ENCODE results near the gene GSE1.

Gene GSE1

GRCh38 chr16:85607321-85607765, 5.8 kb upstream of the GSE1 start:
- no peak for DNase-seq

- DNase-seq: no peak
Measured at GRCh38 chr16:85607796-85608514, 5.2 kb upstream of the GSE1 start.

- no peak for DNase-seq
Measured at GRCh38 chr16:85608515-85608885, 4.6 kb upstream of the GSE1 start.

- no peak for DNase-seq
Measured at GRCh38 chr16:85608887-85609286, 4.2 kb upstream of the GSE1 start.

- DNase-seq: no peak
Measured at GRCh38 chr16:85609539-85609938, 3.6 kb upstream of the GSE1 start.

GRCh38 chr16:85610059-85610445, 3.1 kb upstream of the GSE1 start:
- DNase-seq: no peak

GRCh38 chr16:85610446-85611193, 2.5 kb upstream of the GSE1 start:
- peak; percentile 86 for DNase-seq

- DNase-seq: no peak
Measured at GRCh38 chr16:85611194-85611443, 2.0 kb upstream of the GSE1 start.

- DNase-seq: peak; percentile 46
Measured at GRCh38 chr16:85611444-85612190, 1.5 kb upstream of the GSE1 start.

GRCh38 chr16:85612191-85612800, 826 bp upstream of the GSE1 start:
- peak; percentile 47 for DNase-seq

GRCh38 chr16:85613604-85614337, 649 bp downstream of the GSE1 start:
- DNase-seq: peak; percentile 13

- no peak for DNase-seq
Measured at GRCh38 chr16:85614338-85615013, 1.4 kb downstream of the GSE1 start.

GRCh38 chr16:85615014-85615851, 2.1 kb downstream of the GSE1 start:
- DNase-seq: peak; percentile 31

GRCh38 chr16:85615852-85616606, 2.9 kb downstream of the GSE1 start:
- DNase-seq: peak; percentile 82

- DNase-seq: peak; percentile 9
Measured at GRCh38 chr16:85616607-85617321, 3.6 kb downstream of the GSE1 start.

- DNase-seq: no peak
Measured at GRCh38 chr16:85617948-85618347, 4.8 kb downstream of the GSE1 start.

GRCh38 chr16:85618521-85618920, 5.4 kb downstream of the GSE1 start:
- DNase-seq: no peak

GRCh38 chr16:85619101-85619891, 6.2 kb downstream of the GSE1 start:
- DNase-seq: no peak

GRCh38 chr16:85620374-85620773, 7.3 kb downstream of the GSE1 start:
- DNase-seq: no peak

Data from CD4-positive, alpha-beta T cell treated with Interleukin-17A for 1 hour (primary cell).